GM06990 (cell line): ENCODE data around the gene LAIR2.

Source experiments
- DNase-seq: peaks from one replicate; pipeline ENCODE4 v3.0.0-alpha.2; 2011; ENCODE audit not compliant: insufficient read length; ENCODE audit errors: extremely low read depth
- H3K27me3 ChIP-seq: replicated peaks from 2 replicates; pipeline ENCODE4 v1.6.0; 2011; ENCODE audit warnings: low read length; ENCODE audit not compliant: control insufficient read depth, insufficient read depth
- H3K36me3 ChIP-seq: 2 replicates; pipeline ENCODE4 v1.5.1; 2011; ENCODE audit warnings: low read length; ENCODE audit not compliant: control insufficient read depth, insufficient read depth
- H3K4me3 ChIP-seq: replicated peaks from 2 replicates; pipeline ENCODE4 v1.5.1; 2011; ENCODE audit warnings: low read depth, mild to moderate bottlenecking, control low read depth, low read length
- TF ChIP-seq, protein P1 (sequence below): IDR thresholded peaks from 2 replicates; pipeline ENCODE4 v1.5.1; 2011; ENCODE audit warnings: low read length, control low read depth, mild to moderate bottlenecking, inconsistent platforms; ENCODE audit not compliant: insufficient read depth, poor library complexity, severe bottlenecking

Gene LAIR2

DNA sequence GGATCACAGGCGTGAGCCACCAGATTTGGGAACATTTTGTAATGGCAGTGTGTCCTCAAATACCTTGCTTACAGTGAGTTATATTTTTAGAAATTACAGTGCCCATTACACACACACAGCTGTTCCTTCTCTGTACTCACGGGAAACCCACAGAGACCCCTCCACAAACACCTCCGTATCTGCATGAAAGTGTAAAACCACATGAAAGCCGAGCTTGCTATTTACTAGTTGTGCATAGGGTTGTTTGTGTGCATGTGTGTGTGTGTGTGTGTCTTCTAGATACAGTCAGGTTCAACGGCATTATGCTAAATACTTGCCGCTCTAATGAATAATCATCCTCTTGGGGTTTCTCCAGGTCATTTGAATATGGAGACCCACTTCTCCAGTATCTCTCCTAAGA lies 48.7 kb downstream of the LAIR2 start:
- H3K4me3 ChIP-seq = peak overlapping the region; percentile 43
- DNase-seq = no peak
- no peaks in the 10 kb centered on the region for H3K27me3 ChIP-seq

DNA sequence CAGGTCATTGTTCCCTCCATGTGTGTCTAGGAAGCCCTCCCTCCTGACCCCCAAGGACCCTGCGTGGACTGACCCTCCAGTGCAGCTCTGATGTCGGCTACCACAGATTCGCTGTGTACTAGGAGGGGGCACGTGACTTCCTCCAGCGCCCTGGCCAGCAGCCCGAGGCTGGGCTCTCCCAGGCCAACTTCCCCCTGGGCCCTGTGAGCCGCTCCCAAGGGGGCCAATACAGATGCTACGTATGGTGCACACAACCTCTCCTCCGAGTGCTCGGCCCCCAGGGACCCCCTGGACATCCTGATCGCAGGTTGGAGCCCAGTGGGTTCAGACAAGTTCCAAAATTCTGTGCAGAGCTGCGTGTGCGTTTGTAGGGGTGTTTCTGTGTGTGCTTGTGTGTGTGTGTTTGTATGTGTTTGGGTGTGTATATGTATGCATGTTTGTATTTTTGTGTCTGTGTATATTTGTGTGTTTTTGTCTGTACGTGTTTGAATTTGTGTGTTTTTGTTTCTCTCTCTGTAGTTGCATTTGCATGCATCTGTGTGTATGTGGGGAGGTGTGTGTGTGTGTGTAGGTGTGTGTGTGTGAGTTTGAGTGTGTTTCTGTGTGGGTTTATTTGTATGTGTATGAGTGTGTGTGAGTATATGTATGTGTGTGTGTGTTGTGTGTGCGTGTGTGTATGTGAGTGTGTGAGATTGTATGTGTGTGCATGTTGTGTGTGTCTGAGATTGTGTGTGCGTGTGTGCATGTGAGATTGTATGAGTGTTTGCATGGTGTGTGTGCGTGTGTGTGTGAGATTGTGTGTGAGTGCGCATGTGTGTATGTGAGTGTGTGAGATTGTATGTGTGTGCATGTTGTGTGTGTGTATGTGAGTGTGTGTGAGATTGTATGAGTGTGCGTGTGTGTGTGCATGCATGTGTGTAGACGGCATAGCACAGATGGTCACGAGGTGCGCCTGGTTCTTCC lies 49.6 kb downstream of the LAIR2 start:
- TF ChIP-seq, protein P1, sequence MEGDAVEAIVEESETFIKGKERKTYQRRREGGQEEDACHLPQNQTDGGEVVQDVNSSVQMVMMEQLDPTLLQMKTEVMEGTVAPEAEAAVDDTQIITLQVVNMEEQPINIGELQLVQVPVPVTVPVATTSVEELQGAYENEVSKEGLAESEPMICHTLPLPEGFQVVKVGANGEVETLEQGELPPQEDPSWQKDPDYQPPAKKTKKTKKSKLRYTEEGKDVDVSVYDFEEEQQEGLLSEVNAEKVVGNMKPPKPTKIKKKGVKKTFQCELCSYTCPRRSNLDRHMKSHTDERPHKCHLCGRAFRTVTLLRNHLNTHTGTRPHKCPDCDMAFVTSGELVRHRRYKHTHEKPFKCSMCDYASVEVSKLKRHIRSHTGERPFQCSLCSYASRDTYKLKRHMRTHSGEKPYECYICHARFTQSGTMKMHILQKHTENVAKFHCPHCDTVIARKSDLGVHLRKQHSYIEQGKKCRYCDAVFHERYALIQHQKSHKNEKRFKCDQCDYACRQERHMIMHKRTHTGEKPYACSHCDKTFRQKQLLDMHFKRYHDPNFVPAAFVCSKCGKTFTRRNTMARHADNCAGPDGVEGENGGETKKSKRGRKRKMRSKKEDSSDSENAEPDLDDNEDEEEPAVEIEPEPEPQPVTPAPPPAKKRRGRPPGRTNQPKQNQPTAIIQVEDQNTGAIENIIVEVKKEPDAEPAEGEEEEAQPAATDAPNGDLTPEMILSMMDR = no peak
- peak; percentile 58 for DNase-seq
- Histone ChIP-seq H3K27me3 (no peaks in the 10 kb centered on the region), H3K36me3 (no peaks in the 10 kb centered on the region), H3K4me3 (peak overlapping the region; percentile 43)

More for the DNA sequence above, 48.7 kb downstream of the LAIR2 start:
- TF ChIP-seq, protein P1 = no peak
- H3K36me3 ChIP-seq = no peaks in the 10 kb centered on the region

DNA sequence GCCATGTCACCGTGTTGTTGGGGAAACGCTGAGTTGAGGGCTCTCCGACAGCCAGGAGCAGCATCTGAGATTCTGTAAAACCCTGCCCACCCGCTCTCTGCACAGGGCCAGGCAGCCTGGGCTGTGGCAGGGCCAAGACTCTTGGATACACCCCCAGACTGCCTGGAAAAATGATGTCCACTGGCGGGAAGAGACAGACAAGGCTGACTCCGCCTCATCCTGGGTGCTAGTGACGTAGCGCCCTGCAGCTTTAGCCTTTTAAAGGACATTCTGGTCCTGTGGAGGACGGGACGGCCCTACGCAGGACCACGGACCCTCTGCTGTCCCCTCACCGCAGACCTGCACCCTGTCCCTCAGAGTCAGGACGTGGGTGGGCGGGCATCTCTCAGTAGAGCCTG lies 50.3 kb downstream of the LAIR2 start:
- Histone ChIP-seq H3K36me3 (no peaks in the 10 kb centered on the region), H3K27me3 (no peaks in the 10 kb centered on the region), H3K4me3 (no peak overlapping the region)
- DNase-seq = no peak
- TF ChIP-seq, protein P1 = no peak

DNA sequence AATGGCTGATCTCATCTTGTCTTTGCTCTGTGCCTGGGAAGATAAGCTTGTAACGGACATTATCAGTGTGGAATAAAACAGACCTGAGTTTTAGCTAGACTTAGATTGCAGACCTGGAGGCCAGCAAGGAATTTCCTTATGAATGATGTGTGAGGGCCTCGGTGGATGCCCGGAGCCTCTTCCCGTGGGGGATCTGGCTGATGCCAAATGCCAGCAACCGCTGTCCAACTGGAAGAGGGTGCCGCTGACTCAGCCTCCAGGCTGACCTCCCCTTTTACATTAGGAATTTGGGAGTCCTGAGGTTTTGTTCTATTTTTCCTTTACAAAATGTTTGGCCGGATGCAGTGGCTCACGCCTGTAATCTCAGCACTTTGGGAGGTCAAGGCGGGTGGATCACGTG lies 51.4 kb downstream of the LAIR2 start:
- H3K27me3 ChIP-seq = no peaks in the 10 kb centered on the region
- TF ChIP-seq, protein P1 = no peak
- H3K4me3 ChIP-seq = no peak overlapping the region
- no peak for DNase-seq
- H3K36me3 ChIP-seq = no peaks in the 10 kb centered on the region

DNA sequence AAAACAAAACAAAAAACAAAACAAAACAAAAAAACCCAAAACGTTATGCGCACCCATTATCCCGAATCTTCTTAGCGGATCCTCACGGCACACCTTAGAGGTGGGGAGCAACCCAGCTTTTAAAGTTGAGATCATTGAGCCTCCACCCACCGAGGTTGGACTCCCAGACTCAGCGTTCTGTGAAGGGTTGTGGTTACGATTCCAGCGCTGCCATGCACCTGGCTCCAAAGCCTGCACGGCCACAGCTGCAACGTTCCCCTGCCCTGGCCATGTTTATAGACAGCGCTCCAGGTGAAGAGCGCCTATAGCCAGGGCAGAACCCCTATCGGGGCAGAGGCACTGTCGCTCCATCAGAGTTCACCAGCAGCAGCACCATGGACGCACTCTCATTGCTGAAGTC lies 52.3 kb downstream of the LAIR2 start:
- TF ChIP-seq, protein P1 = no peak
- H3K36me3 ChIP-seq = no peaks in the 10 kb centered on the region
- no peak overlapping the region for H3K4me3 ChIP-seq
- no peaks in the 10 kb centered on the region for H3K27me3 ChIP-seq
- no peak for DNase-seq
